RWPE2 (cell line): ENCODE data around the gene SLC16A3.

Experiments
- ATAC-seq: fragments of 200-7000 bp; cut with Tn5 transposase; 3 replicates; pipeline ENCODE4 v1.9.1; 2021; ENCODE audit warnings: low read depth
- DNase-seq: peaks from one replicate; pipeline ENCODE4 v3.0.0-alpha.2; 2020; ENCODE audit warnings: low spot score
- H3K27ac ChIP-seq: fragments of 450-650 bp; 2 replicates; pipeline ENCODE4 v1.5.1; 2017; ENCODE audit warnings: mild to moderate bottlenecking; ENCODE audit not compliant: poor library complexity, severe bottlenecking
- H3K27me3 ChIP-seq: fragments of 250-450 bp; sonication (Bioruptor Pico); 2 replicates; pipeline ENCODE4 v1.5.1; 2021; ENCODE audit warnings: mild to moderate bottlenecking, moderate library complexity; ENCODE audit not compliant: insufficient read depth, poor library complexity, severe bottlenecking
- H3K36me3 ChIP-seq: fragments of 250-450 bp; sonication (Bioruptor Pico); 2 replicates; pipeline ENCODE4 v1.5.1; 2020; ENCODE audit warnings: low read depth, mild to moderate bottlenecking, moderate library complexity
- H3K4me1 ChIP-seq: fragments of 250-450 bp; sonication (Bioruptor Pico); 2 replicates; pipeline ENCODE4 v1.5.1; 2021; ENCODE audit warnings: mild to moderate bottlenecking, moderate library complexity; ENCODE audit not compliant: insufficient read depth, poor library complexity, severe bottlenecking
- H3K4me3 ChIP-seq: fragments of 250-450 bp; sonication (Bioruptor Pico); 2 replicates; pipeline ENCODE4 v1.5.1; 2021; ENCODE audit warnings: mild to moderate bottlenecking, moderate library complexity; ENCODE audit not compliant: severe bottlenecking
- H3K9me3 ChIP-seq: fragments of 250-450 bp; sonication (Bioruptor Pico); 2 replicates; pipeline ENCODE4 v1.5.1; 2021; ENCODE audit warnings: mild to moderate bottlenecking, moderate library complexity; ENCODE audit not compliant: severe bottlenecking
- TF ChIP-seq, protein P1 (sequence below): fragments of 450-650 bp; IDR thresholded peaks from one replicate; pipeline ENCODE4 v1.5.1; 2017; ENCODE audit warnings: mild to moderate bottlenecking, moderate library complexity; ENCODE audit not compliant: poor library complexity, severe bottlenecking

SLC16A3 gene

GRCh38 chr17:82215972-82216300 lies 12.9 kb upstream of the SLC16A3 start:
- ATAC-seq (no peak), DNase-seq (no peak)
- Histone ChIP-seq H3K9me3 (no peaks in the 10 kb centered on the region), H3K4me1 (peaks cover 32% of the 10 kb centered on the region), H3K27me3 (no peaks in the 10 kb centered on the region), H3K27ac (peak overlapping the region; percentile 98), H3K4me3 (no peak overlapping the region), H3K36me3 (no peaks in the 10 kb centered on the region)
- TF ChIP-seq, protein P1, sequence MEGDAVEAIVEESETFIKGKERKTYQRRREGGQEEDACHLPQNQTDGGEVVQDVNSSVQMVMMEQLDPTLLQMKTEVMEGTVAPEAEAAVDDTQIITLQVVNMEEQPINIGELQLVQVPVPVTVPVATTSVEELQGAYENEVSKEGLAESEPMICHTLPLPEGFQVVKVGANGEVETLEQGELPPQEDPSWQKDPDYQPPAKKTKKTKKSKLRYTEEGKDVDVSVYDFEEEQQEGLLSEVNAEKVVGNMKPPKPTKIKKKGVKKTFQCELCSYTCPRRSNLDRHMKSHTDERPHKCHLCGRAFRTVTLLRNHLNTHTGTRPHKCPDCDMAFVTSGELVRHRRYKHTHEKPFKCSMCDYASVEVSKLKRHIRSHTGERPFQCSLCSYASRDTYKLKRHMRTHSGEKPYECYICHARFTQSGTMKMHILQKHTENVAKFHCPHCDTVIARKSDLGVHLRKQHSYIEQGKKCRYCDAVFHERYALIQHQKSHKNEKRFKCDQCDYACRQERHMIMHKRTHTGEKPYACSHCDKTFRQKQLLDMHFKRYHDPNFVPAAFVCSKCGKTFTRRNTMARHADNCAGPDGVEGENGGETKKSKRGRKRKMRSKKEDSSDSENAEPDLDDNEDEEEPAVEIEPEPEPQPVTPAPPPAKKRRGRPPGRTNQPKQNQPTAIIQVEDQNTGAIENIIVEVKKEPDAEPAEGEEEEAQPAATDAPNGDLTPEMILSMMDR: no peak

GRCh38 chr17:82216301-82217119 lies 12.3 kb upstream of the SLC16A3 start:
- peak; percentile 88 for DNase-seq
- peak overlapping the region; percentile 98 for H3K27ac ChIP-seq
- peak; percentile 67 for ATAC-seq
- no peak overlapping the region for H3K4me3 ChIP-seq
- peaks cover 31% of the 10 kb centered on the region for H3K4me1 ChIP-seq
- H3K9me3 ChIP-seq: no peaks in the 10 kb centered on the region
- TF ChIP-seq, protein P1: peak; percentile 21
- H3K27me3 ChIP-seq: no peaks in the 10 kb centered on the region
- H3K36me3 ChIP-seq: no peaks in the 10 kb centered on the region

GRCh38 chr17:82217120-82217529 lies 11.7 kb upstream of the SLC16A3 start:
- no peaks in the 10 kb centered on the region for H3K27me3 ChIP-seq
- ATAC-seq: no peak

DNA sequence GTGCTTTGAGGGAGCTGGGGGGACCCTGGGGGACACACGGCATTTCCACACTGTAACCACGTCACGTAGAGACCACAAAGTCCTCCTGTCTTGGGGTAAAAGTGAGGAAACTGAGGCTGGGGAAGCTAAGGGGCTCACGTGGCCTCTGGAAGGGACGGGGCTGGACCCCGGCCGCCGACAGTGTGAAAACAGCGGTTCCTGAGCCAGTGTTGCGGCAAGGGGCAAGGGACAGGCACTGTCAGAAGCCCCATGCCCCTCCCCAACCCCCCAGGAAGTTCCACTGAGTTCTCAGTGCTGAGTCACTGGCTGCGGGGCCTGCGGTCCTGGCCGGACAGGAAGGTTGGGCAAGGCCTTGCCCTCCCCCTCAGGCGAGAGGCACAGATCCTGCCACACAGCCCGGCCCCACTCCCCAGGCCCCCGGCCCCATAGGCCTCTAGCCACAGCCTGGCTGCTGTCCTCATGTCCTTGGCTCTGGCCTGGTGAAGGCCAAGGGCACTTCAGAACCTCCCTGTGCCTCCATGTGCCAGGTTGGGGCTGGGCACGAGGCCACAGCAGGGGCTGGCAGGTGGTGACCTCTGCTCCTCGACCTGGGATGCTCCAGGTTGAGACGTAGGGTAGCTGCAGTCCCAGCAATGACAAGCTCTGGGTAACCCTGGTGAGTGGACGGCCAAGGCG lies 11.2 kb upstream of the SLC16A3 start:
- H3K9me3 ChIP-seq: no peaks in the 10 kb centered on the region
- H3K27me3 ChIP-seq: no peaks in the 10 kb centered on the region
- TF ChIP-seq, protein P1: no peak
- no peak overlapping the region for H3K4me3 ChIP-seq
- no peaks in the 10 kb centered on the region for H3K36me3 ChIP-seq
- DNase-seq (peak; percentile 97), ATAC-seq (peak; percentile 45)
- peaks cover 28% of the 10 kb centered on the region for H3K4me1 ChIP-seq
- peak overlapping the region; percentile 98 for H3K27ac ChIP-seq

More at GRCh38 chr17:82217120-82217529, 11.7 kb upstream of the SLC16A3 start:
- peak; percentile 70 for DNase-seq
- no peak overlapping the region for H3K4me3 ChIP-seq
- TF ChIP-seq, protein P1: no peak
- peak overlapping the region; percentile 98 for H3K27ac ChIP-seq
- H3K36me3 ChIP-seq: no peaks in the 10 kb centered on the region
- no peaks in the 10 kb centered on the region for H3K9me3 ChIP-seq
- H3K4me1 ChIP-seq: peaks cover 28% of the 10 kb centered on the region
